Measurements from ENCODE around the gene UBXN1.
"Not testable (repeated sequence)": the region's sequence is repeated elsewhere in the genome, so short reads cannot be mapped to it uniquely, and the experiment has no call there.

The UBXN1 gene

GRCh38 chr11:62708392-62708791 is 29.5 kb upstream of the UBXN1 start:
- DNase-seq = no peak

DNA sequence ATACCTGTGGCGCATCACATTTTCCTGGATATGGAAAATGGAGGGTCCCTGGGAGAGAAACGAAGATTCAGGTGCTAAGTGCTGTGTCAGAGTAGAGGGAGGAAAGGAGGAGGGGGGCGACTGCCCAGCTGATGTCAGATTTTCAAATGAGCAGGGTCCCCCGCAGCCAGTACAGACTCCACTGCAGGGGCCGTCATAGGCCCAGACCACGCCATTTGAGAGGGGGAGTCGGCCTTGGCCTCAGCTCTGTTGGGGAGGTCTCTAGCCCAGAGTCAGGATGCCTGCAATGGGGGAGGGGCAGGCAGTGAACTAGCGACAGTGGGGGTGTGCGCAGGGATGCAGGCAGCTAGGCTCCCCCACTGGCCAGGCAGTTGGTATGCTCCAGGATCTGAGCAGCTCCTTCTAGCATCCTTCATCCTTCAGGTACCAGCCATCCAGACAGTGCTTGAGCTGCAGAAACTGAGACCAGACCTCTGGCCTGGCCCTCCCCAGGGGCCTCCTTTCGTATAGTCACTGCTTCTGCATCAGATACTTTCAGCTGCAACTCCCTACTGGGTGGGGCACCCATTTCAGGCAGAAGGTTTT is 28.5 kb upstream of the UBXN1 start, which contains the start of the genes BSCL2 and GNG3:
Gene BSCL2, minus strand, starts transcription at position 148 of the 585 bp plus-strand sequence. CDS start 229 bp downstream, outside the sequence.
Gene GNG3, plus strand, starts transcription at position 400 of the 585 bp plus-strand sequence. CDS start 620 bp downstream, outside the sequence.
- DNase-seq = no peak

GRCh38 chr11:62706850-62707247 is 28.0 kb upstream of the UBXN1 start:
- DNase-seq = no peak

DNA sequence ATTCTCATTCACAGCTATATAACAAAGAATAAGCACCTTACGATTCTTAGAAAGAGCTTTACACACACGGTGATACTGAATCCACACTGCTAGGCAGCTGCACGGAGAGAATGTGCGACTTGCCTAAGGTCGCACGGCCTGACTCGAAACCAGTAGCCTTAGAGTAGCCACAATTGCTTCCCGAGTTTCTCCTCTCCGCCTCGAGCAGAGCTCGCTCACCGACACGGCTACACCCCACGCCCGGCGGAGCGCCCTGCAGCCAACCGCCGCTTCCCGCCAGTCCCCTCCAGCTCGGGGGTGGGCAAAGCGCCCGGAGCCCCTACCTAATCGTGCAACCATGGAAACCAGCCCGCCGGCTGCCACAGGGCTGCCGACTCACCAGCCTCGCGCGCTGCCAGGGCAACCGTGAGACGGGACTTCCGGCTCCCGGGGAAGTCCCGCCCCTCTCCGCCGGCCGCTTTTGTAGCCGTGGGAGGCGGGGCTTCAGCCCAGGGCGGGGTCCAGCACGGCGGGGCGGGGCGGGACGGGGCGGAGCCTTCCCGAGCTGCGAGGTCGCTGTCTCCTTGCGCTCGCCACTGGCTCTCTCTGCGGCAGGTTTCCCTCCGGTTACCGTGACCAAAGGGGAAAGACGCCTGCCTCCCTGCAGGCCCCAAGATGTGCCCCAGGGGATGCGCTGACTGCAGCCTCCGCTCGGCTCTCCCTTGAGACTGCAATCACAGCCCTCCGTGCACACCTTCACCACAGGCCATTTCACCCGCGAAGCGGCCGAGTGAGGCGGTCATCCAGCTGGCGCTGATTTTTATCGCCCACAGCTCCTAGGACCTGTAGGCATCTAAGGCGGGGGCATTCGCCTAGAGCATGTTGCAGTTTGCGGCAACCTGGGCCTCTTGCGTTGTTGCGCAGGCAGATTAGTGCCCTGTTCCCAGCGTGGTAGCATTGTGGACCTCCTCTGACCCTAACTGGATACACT is 27.3 kb upstream of the UBXN1 start:
- peak; percentile 95 for DNase-seq

GRCh38 chr11:62705413-62705812 is 26.5 kb upstream of the UBXN1 start:
- DNase-seq = no peak

GRCh38 chr11:62703921-62704320 is 25.0 kb upstream of the UBXN1 start:
- DNase-seq = not testable (repeated sequence)

DNA sequence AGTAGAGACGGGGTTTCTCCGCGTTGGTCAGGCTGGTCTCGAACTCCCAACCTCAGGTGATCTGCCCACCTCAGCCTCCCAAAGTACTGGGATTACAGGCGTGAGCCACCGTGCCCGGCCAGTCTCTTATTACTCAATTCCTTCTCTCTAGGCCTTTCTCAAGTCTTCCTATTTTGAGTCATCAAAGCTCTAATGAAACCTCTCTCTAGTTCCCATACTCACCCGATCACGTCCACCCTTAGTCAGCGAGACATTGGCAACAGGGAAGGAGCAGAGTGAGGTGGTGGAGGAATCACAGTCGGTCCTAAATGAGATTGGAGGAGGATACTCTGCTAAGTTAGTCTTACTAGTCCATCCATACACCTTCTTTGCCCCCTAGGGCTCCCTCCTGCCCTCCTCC is 23.4 kb upstream of the UBXN1 start:
- no peak for DNase-seq

GRCh38 chr11:62694455-62695167 is 15.7 kb upstream of the UBXN1 start:
- DNase-seq = peak; percentile 88

- not testable (repeated sequence) for DNase-seq
Observed at GRCh38 chr11:62693624-62694023, 14.8 kb upstream of the UBXN1 start.

GRCh38 chr11:62689421-62690183 is 10.7 kb upstream of the UBXN1 start, which contains the start of gene LRRN4CL:
TSS of gene LRRN4CL (minus strand) at chr11:62689530. CDS start at chr11:62688508, 1,022 bp downstream.
- no peak for DNase-seq

- DNase-seq = no peak
Observed at GRCh38 chr11:62688491-62688890, 9.6 kb upstream of the UBXN1 start.

GRCh38 chr11:62687508-62688396 is 8.9 kb upstream of the UBXN1 start:
- no peak for DNase-seq

GRCh38 chr11:62682518-62682917 is 3.6 kb upstream of the UBXN1 start:
- DNase-seq = no peak

- DNase-seq = peak; percentile 47
Observed at GRCh38 chr11:62680825-62681240, 2.0 kb upstream of the UBXN1 start.

DNA sequence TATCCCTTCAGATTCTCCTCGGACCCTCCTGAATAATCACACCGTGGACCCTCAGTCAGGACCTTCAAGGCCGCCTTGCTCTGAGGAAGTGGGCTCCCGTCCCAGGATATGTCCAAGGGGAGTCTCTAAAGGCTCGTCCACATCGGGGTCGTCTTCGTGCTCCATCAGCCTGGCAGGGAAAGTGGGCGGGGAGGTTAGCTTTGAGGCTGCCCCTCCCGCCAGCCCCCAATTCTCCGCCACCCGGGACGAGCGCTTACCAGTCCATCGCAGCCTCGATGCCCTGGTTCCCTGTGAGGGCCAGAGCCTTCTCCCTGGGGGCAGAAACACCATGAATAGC is 472 bp downstream of the UBXN1 start:
- no peak for DNase-seq

DNA sequence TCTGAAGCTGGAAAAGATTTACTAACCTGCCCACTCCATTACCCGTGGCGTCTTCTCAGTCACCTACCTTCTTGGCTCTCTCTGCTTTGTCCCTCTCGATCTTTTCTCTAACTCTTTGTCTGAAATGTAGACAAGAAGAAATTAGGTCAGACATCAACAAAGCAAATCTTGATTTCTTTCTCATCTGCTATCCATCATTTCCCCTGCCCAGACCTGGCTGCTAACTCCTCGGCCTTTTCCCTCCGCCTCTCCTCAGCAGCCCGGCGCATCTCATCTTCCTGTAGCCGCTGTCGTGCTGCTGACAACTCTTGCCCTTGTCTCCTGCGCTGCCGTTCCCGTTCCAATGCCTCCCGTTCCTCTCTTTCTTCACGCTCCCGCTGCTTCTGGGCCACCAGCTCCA is 1.2 kb downstream of the UBXN1 start:
- no peak for DNase-seq

DNA sequence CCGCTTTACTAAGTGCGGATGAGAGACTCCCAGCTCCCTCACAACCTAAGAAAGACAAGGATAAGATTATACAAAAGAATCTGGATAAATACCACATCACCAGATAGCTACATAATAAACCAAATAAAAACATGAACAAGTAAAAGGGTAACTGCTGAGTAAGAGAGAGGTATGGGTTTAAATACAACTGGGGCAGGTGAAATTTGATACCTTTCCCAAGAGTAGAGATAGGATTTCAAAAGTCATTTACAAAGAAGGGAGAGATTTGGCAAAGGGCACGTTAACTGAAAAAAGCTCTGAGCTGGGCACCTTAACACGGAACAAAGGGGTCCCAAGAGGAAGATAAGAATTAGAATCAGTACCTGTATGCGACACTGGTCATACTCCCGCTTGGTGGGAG is 1.7 kb downstream of the UBXN1 start:
- DNase-seq = no peak

- no peak for DNase-seq
Observed at GRCh38 chr11:62676698-62677097, 2.2 kb downstream of the UBXN1 start.

DNA sequence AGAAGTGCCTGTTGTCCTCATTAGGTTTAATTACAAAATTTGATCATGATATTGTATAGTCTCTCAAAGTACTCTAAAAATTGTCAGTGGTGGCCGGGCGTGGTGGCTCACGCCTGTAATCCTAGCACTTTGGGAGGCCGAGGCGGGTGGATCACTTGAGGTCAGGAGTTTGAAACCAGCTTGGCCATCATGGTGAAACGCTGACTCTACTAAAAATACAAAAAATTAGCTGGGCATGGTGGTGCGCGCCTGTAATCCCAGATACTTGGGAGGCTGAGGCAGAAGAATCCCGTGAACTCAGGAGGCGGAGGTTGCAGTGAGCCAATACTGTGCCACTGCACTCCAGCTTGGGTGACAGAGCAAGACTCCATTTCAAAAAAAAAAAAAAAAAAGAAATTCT is 3.5 kb downstream of the UBXN1 start:
- not testable (repeated sequence) for DNase-seq

GRCh38 chr11:62673196-62673525 is 5.7 kb downstream of the UBXN1 start:
- no peak for DNase-seq

DNA sequence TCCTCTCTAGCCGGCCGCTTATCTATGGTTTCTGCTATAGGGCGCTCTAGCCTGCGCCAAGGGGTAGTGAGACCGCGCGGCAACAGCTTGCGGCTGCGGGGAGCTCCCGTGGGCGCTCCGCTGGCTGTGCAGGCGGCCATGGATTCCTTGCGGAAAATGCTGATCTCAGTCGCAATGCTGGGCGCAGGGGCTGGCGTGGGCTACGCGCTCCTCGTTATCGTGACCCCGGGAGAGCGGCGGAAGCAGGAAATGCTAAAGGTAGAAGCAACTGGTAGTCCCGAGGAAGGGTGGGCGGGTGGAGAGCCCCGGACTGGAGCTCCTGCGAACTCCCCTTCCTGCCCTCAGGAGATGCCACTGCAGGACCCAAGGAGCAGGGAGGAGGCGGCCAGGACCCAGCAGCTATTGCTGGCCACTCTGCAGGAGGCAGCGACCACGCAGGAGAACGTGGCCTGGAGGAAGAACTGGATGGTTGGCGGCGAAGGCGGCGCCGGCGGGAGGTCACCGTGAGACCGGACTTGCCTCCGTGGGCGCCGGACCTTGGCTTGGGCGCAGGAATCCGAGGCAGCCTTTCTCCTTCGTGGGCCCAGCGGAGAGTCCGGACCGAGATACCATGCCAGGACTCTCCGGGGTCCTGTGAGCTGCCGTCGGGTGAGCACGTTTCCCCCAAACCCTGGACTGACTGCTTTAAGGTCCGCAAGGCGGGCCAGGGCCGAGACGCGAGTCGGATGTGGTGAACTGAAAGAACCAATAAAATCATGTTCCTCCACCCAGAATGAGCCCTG is 7.1 kb downstream of the UBXN1 start, which contains the start of the genes LBHD1 and UQCC3:
Gene LBHD1, minus strand, starts transcription at position 660 of the 782 bp plus-strand sequence. CDS start 2,236 bp downstream, outside the sequence.
Gene UQCC3, plus strand, starts transcription at position 66 of the 782 bp plus-strand sequence. Its CDS starts 73 bp downstream, at position 139.
- peak; percentile 75 for DNase-seq
